ENCODE measurements around the gene SLC17A1.

DNA sequence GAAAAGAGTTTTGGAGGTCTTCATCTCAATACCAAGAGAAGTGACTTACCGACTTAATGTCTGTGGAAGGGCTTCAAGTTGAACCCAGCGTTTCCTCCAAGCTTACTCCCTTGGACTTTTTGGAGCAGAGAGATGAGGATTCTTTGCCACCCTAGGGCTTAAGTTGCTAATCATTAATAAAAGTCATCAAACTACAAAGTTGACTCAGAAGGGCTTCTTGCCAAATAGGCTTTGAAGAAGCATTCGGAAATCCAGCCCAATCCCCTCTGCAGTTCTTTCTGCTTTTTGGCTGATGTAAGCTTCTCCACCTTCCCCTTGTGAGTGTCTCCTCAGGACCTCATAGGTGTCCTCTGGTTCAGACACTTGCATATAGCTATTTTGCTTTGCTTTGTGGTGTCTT, 42.3 kb upstream of the SLC17A1 start, which contains the start of gene SLC17A3:
- TF ChIP-seq, protein P1, sequence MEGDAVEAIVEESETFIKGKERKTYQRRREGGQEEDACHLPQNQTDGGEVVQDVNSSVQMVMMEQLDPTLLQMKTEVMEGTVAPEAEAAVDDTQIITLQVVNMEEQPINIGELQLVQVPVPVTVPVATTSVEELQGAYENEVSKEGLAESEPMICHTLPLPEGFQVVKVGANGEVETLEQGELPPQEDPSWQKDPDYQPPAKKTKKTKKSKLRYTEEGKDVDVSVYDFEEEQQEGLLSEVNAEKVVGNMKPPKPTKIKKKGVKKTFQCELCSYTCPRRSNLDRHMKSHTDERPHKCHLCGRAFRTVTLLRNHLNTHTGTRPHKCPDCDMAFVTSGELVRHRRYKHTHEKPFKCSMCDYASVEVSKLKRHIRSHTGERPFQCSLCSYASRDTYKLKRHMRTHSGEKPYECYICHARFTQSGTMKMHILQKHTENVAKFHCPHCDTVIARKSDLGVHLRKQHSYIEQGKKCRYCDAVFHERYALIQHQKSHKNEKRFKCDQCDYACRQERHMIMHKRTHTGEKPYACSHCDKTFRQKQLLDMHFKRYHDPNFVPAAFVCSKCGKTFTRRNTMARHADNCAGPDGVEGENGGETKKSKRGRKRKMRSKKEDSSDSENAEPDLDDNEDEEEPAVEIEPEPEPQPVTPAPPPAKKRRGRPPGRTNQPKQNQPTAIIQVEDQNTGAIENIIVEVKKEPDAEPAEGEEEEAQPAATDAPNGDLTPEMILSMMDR (IDR thresholded peaks at IDR 0.05; ENCODE audit: extremely low read depth in 1 of 2, insufficient read depth in 1 of 2, low read depth in 1 of 2, low read length in 2 of 2), result no peak
- no peak for TF ChIP-seq POLR2A (IDR thresholded peaks at IDR 0.05; ENCODE audit: low read depth, low read length)
- TF ChIP-seq MYC (IDR thresholded peaks at IDR 0.05; ENCODE audit: low read depth, low read length), result no peak

Measured in endothelial cell of umbilical vein (primary cell).